ENCODE data around the gene IFITM2.

DNA sequence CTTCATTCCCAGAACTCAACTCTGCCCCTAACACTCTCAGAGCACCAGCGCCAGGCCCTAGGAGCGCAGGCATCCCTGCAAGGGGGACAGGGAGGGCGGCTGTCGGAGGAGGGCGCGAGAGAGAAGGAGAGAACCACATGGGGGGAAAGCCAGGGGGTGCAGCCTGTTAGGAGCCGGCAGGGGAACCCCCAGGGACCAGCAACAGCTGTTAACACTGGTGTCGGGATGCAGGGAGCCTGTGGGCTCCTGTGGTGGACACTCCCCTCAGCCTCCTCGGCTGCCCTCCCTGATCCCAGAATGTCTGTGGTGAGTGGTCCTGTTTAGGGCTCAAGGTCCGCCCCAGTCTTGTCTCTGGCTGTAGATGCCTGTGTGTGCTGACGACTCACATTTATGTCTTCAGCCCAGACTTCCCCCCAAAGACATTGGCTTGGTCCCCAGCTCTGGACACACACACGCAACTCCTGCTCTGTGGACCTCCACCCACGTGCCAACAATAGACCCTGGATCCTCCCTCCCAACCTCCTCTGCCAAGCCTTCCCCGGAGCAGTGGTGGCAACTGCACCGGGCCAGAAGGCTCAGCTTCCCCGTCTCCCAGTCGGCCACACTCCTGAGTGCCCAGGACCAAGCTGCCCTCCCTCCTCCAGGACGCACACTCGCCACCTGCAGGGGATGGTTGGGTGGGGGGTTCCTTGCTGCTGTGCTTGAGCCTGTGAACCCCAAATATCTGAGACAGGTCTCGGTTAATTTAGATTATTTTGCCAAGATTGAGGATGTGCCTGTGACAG lies 7.5 kb upstream of the IFITM2 start:
- TF ChIP-seq, protein P1, sequence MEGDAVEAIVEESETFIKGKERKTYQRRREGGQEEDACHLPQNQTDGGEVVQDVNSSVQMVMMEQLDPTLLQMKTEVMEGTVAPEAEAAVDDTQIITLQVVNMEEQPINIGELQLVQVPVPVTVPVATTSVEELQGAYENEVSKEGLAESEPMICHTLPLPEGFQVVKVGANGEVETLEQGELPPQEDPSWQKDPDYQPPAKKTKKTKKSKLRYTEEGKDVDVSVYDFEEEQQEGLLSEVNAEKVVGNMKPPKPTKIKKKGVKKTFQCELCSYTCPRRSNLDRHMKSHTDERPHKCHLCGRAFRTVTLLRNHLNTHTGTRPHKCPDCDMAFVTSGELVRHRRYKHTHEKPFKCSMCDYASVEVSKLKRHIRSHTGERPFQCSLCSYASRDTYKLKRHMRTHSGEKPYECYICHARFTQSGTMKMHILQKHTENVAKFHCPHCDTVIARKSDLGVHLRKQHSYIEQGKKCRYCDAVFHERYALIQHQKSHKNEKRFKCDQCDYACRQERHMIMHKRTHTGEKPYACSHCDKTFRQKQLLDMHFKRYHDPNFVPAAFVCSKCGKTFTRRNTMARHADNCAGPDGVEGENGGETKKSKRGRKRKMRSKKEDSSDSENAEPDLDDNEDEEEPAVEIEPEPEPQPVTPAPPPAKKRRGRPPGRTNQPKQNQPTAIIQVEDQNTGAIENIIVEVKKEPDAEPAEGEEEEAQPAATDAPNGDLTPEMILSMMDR (IDR thresholded peaks at IDR 0.05), result peak in 1 of 4 experiments; percentile 4
- TF ChIP-seq POLR2A (IDR thresholded peaks at IDR 0.05), result no peak

All from uterus (tissue), 2 donors.